GM21423 (cell line): ENCODE data around the gene CCDC159.
"Not testable (repeated sequence)": the region's sequence is repeated elsewhere in the genome, so short reads cannot be mapped to it uniquely, and the experiment has no call there.

Source experiments
- ATAC-seq: cut with Tn5 transposase; IDR thresholded peaks from one replicate; pipeline ENCODE4 v1.9.1; 2021; ENCODE audit warnings: mild to moderate bottlenecking, moderate library complexity; ENCODE audit not compliant: unreplicated experiment

The CCDC159 gene

GRCh38 chr19:11337080-11337479 is 9.2 kb upstream of the CCDC159 start:
- no peak for ATAC-seq

- ATAC-seq: no peak
These were observed 8.2 kb upstream of the CCDC159 start for GRCh38 chr19:11338121-11338520.

- no peak for ATAC-seq
These were observed 7.6 kb upstream of the CCDC159 start for GRCh38 chr19:11338569-11339253.

- peak; percentile 70 for ATAC-seq
These were observed 6.8 kb upstream of the CCDC159 start, which contains the start of gene RAB3D for GRCh38 chr19:11339254-11340098. TSS of gene RAB3D (minus strand) at chr19:11339657. CDS start at chr19:11337399, 2,258 bp downstream.

- ATAC-seq: not testable (repeated sequence)
These were observed 6.2 kb upstream of the CCDC159 start for GRCh38 chr19:11340099-11340467.

GRCh38 chr19:11342429-11342828 is 3.9 kb upstream of the CCDC159 start:
- ATAC-seq: no peak

GRCh38 chr19:11345122-11345803 is 1.1 kb upstream of the CCDC159 start:
- ATAC-seq: no peak

GRCh38 chr19:11347546-11348039 is 1.3 kb downstream of the CCDC159 start:
- ATAC-seq: no peak

GRCh38 chr19:11349171-11349570 is 2.9 kb downstream of the CCDC159 start:
- no peak for ATAC-seq

- not testable (repeated sequence) for ATAC-seq
These were observed 7.8 kb downstream of the CCDC159 start for GRCh38 chr19:11354102-11354501.

- ATAC-seq: no peak
These were observed 9.1 kb downstream of the CCDC159 start, which contains the start of gene PLPPR2 for GRCh38 chr19:11355160-11356073. TSS of gene PLPPR2 (plus strand) at chr19:11355432. CDS start at chr19:11357674, 2,242 bp downstream.

- no peak for ATAC-seq
These were observed 9.7 kb downstream of the CCDC159 start for GRCh38 chr19:11356074-11356397.

GRCh38 chr19:11356676-11357550 is 10.6 kb downstream of the CCDC159 start:
- ATAC-seq: no peak

- ATAC-seq: no peak
These were observed 13.1 kb downstream of the CCDC159 start for GRCh38 chr19:11359421-11359820.

- ATAC-seq: no peak
These were observed 14.9 kb downstream of the CCDC159 start for GRCh38 chr19:11361037-11361770.

- no peak for ATAC-seq
These were observed 15.7 kb downstream of the CCDC159 start for GRCh38 chr19:11361771-11362731.

GRCh38 chr19:11363881-11364280 is 17.6 kb downstream of the CCDC159 start:
- ATAC-seq: no peak
